OCI-LY1 (cell line): ENCODE measurements around the gene RNF13.

Source experiments
- H2AFZ ChIP-seq: fragments of 200-600 bp; sonication (generic), shearing (Covaris generic); 2 replicates; pipeline ENCODE4 v1.6.0; 2014; ENCODE audit warnings: antibody characterized with exemption, mild to moderate bottlenecking, low read length
- H3F3A ChIP-seq: fragments of 200-600 bp; sonication (generic), shearing (Covaris generic); 2 replicates; pipeline ENCODE4 v1.6.0; 2014; ENCODE audit warnings: mild to moderate bottlenecking, antibody characterized with exemption, low read length, moderate library complexity; ENCODE audit not compliant: insufficient read depth
- H3K27ac ChIP-seq: fragments of 200-600 bp; sonication (generic); 2 replicates; pipeline ENCODE4 v1.5.1; 2014; ENCODE audit warnings: low read length, mixed run types, mild to moderate bottlenecking, low read depth; ENCODE audit not compliant: poor library complexity, severe bottlenecking
- H3K27me3 ChIP-seq: fragments of 200-600 bp; sonication (generic); 2 replicates; pipeline ENCODE4 v1.6.0; 2014; ENCODE audit warnings: antibody characterized with exemption, mild to moderate bottlenecking, low read length, moderate library complexity; ENCODE audit not compliant: insufficient read depth
- H3K36me3 ChIP-seq: fragments of 200-600 bp; sonication (generic); 2 replicates; pipeline ENCODE4 v1.6.1; 2014; ENCODE audit warnings: mild to moderate bottlenecking, antibody characterized with exemption, low read length, moderate library complexity, mixed read lengths; ENCODE audit not compliant: insufficient read depth
- H3K4me1 ChIP-seq: fragments of 200-600 bp; sonication (generic); 2 replicates; pipeline ENCODE4 v1.5.1; 2014; ENCODE audit warnings: mild to moderate bottlenecking, low read length, moderate library complexity; ENCODE audit not compliant: insufficient read depth, severe bottlenecking
- H3K4me2 ChIP-seq: fragments of 200-600 bp; sonication (generic), shearing (Covaris generic); 2 replicates; pipeline ENCODE4 v1.6.1; 2014; ENCODE audit warnings: low read length
- H3K4me3 ChIP-seq: fragments of 200-600 bp; sonication (generic); 2 replicates; pipeline ENCODE4 v1.5.1; 2014; ENCODE audit warnings: low read length, low read depth, mild to moderate bottlenecking, mixed read lengths; ENCODE audit not compliant: poor library complexity, severe bottlenecking
- H3K79me2 ChIP-seq: fragments of 200-600 bp; shearing (Covaris generic); 2 replicates; pipeline ENCODE4 v1.6.1; 2016; ENCODE audit warnings: mixed run types, low read length, mixed read lengths; ENCODE audit not compliant: insufficient read depth
- H3K9ac ChIP-seq: fragments of 200-600 bp; sonication (generic), shearing (Covaris generic); 2 replicates; pipeline ENCODE4 v1.6.1; 2014; ENCODE audit warnings: mild to moderate bottlenecking, low read length, mixed read lengths
- H3K9me2 ChIP-seq: fragments of 200-600 bp; sonication (generic), shearing (Covaris generic); 2 replicates; pipeline ENCODE4 v1.6.1; 2014; ENCODE audit warnings: low read depth, mild to moderate bottlenecking, low read length, mixed read lengths
- H3K9me3 ChIP-seq: fragments of 200-600 bp; shearing (Covaris generic); 2 replicates; pipeline ENCODE4 v1.6.1; 2014; ENCODE audit warnings: low read length, mixed read lengths
- H4K20me1 ChIP-seq: fragments of 200-600 bp; sonication (generic), shearing (Covaris generic); 2 replicates; pipeline ENCODE4 v1.6.0; 2016; ENCODE audit warnings: mild to moderate bottlenecking, low read length; ENCODE audit not compliant: insufficient read depth
- CTCF ChIP-seq: fragments of 200-600 bp; sonication (generic), shearing (Covaris generic); IDR thresholded peaks from 2 replicates; pipeline ENCODE4 v1.5.1; 2017; ENCODE audit warnings: mild to moderate bottlenecking, antibody characterized with exemption, low read length, moderate library complexity, mixed read lengths
- EZH2 ChIP-seq: fragments of 200-600 bp; sonication (generic), shearing (Covaris generic); IDR thresholded peaks from 2 replicates; pipeline ENCODE4 v1.8.0; 2017; ENCODE audit warnings: borderline replicate concordance, mixed run types, mild to moderate bottlenecking, antibody characterized with exemption, low read length, moderate library complexity, mixed read lengths

Gene RNF13

GRCh38 chr3:149871855-149872254 is 58.8 kb downstream of the RNF13 start:
- H3K9me3 ChIP-seq = 0 out of 2 replicates have a peak, but pooled peaks cover 3% of the 10 kb centered on the region
- H3K27me3 ChIP-seq = no peaks in the 10 kb centered on the region
- H3K36me3 ChIP-seq = peaks cover 22% of the 10 kb centered on the region
- H3K9ac ChIP-seq = no peak overlapping the region
- H3K9me2 ChIP-seq = no peaks in the 10 kb centered on the region
- H3F3A ChIP-seq = no peaks in the 10 kb centered on the region
- H3K79me2 ChIP-seq = no peaks in the 10 kb centered on the region; the same call in 1 of the 2 replicates
- no peaks in the 10 kb centered on the region for H4K20me1 ChIP-seq
- H3K27ac ChIP-seq = no peak overlapping the region
- no peaks in the 10 kb centered on the region for H3K4me1 ChIP-seq
- no peak overlapping the region for H3K4me2 ChIP-seq
- H2AFZ ChIP-seq = no peak overlapping the region
- H3K4me3 ChIP-seq = no peak overlapping the region
- no peak for TF ChIP-seq EZH2
- TF ChIP-seq CTCF = no peak

- H3K4me1 ChIP-seq = no peaks in the 10 kb centered on the region
- H4K20me1 ChIP-seq = no peaks in the 10 kb centered on the region
- TF ChIP-seq EZH2 = no peak
- TF ChIP-seq CTCF = no peak
- H3K27ac ChIP-seq = no peak overlapping the region
- H3K9ac ChIP-seq = no peak overlapping the region
- no peak overlapping the region for H2AFZ ChIP-seq
- no peaks in the 10 kb centered on the region for H3K27me3 ChIP-seq
- H3K4me3 ChIP-seq = no peak overlapping the region
- H3K9me3 ChIP-seq = 0 out of 2 replicates have a peak, but pooled peaks cover 3% of the 10 kb centered on the region
- no peaks in the 10 kb centered on the region for H3K9me2 ChIP-seq
- peaks cover 20% of the 10 kb centered on the region; the same call in 1 of the 2 replicates for H3K36me3 ChIP-seq
- no peaks in the 10 kb centered on the region for H3F3A ChIP-seq
- H3K79me2 ChIP-seq = no peaks in the 10 kb centered on the region; the same call in 1 of the 2 replicates
- no peak overlapping the region for H3K4me2 ChIP-seq
These were observed 59.6 kb downstream of the RNF13 start for GRCh38 chr3:149872589-149872988.

GRCh38 chr3:149877668-149878067 is 64.7 kb downstream of the RNF13 start:
- Histone ChIP-seq H3F3A (no peaks in the 10 kb centered on the region), H4K20me1 (no peaks in the 10 kb centered on the region), H3K9me3 (no peaks in the 10 kb centered on the region), H3K27me3 (no peaks in the 10 kb centered on the region), H3K36me3 (peaks cover 14% of the 10 kb centered on the region; the same call in 1 of the 2 replicates), H3K27ac (no peak overlapping the region), H3K9me2 (no peaks in the 10 kb centered on the region), H3K4me1 (no peaks in the 10 kb centered on the region), H2AFZ (no peak overlapping the region), H3K4me2 (no peak overlapping the region), H3K9ac (no peak overlapping the region), H3K79me2 (no peaks in the 10 kb centered on the region), H3K4me3 (no peak overlapping the region)
- TF ChIP-seq CTCF = no peak
- TF ChIP-seq EZH2 = no peak
